ENCODE results near the gene GNAT3. TPM values are rescaled to one million over a fixed set of nuclear protein-coding genes. Genes with fewer than 3 reads are reported as not detected.

The GNAT3 gene
- total and polyA plus RNA-seq, 2 of the 8 experiments (the other 6 are each of a cell fraction or from before 2014, with no cell fraction given), result not detected

- TF ChIP-seq, protein P1, sequence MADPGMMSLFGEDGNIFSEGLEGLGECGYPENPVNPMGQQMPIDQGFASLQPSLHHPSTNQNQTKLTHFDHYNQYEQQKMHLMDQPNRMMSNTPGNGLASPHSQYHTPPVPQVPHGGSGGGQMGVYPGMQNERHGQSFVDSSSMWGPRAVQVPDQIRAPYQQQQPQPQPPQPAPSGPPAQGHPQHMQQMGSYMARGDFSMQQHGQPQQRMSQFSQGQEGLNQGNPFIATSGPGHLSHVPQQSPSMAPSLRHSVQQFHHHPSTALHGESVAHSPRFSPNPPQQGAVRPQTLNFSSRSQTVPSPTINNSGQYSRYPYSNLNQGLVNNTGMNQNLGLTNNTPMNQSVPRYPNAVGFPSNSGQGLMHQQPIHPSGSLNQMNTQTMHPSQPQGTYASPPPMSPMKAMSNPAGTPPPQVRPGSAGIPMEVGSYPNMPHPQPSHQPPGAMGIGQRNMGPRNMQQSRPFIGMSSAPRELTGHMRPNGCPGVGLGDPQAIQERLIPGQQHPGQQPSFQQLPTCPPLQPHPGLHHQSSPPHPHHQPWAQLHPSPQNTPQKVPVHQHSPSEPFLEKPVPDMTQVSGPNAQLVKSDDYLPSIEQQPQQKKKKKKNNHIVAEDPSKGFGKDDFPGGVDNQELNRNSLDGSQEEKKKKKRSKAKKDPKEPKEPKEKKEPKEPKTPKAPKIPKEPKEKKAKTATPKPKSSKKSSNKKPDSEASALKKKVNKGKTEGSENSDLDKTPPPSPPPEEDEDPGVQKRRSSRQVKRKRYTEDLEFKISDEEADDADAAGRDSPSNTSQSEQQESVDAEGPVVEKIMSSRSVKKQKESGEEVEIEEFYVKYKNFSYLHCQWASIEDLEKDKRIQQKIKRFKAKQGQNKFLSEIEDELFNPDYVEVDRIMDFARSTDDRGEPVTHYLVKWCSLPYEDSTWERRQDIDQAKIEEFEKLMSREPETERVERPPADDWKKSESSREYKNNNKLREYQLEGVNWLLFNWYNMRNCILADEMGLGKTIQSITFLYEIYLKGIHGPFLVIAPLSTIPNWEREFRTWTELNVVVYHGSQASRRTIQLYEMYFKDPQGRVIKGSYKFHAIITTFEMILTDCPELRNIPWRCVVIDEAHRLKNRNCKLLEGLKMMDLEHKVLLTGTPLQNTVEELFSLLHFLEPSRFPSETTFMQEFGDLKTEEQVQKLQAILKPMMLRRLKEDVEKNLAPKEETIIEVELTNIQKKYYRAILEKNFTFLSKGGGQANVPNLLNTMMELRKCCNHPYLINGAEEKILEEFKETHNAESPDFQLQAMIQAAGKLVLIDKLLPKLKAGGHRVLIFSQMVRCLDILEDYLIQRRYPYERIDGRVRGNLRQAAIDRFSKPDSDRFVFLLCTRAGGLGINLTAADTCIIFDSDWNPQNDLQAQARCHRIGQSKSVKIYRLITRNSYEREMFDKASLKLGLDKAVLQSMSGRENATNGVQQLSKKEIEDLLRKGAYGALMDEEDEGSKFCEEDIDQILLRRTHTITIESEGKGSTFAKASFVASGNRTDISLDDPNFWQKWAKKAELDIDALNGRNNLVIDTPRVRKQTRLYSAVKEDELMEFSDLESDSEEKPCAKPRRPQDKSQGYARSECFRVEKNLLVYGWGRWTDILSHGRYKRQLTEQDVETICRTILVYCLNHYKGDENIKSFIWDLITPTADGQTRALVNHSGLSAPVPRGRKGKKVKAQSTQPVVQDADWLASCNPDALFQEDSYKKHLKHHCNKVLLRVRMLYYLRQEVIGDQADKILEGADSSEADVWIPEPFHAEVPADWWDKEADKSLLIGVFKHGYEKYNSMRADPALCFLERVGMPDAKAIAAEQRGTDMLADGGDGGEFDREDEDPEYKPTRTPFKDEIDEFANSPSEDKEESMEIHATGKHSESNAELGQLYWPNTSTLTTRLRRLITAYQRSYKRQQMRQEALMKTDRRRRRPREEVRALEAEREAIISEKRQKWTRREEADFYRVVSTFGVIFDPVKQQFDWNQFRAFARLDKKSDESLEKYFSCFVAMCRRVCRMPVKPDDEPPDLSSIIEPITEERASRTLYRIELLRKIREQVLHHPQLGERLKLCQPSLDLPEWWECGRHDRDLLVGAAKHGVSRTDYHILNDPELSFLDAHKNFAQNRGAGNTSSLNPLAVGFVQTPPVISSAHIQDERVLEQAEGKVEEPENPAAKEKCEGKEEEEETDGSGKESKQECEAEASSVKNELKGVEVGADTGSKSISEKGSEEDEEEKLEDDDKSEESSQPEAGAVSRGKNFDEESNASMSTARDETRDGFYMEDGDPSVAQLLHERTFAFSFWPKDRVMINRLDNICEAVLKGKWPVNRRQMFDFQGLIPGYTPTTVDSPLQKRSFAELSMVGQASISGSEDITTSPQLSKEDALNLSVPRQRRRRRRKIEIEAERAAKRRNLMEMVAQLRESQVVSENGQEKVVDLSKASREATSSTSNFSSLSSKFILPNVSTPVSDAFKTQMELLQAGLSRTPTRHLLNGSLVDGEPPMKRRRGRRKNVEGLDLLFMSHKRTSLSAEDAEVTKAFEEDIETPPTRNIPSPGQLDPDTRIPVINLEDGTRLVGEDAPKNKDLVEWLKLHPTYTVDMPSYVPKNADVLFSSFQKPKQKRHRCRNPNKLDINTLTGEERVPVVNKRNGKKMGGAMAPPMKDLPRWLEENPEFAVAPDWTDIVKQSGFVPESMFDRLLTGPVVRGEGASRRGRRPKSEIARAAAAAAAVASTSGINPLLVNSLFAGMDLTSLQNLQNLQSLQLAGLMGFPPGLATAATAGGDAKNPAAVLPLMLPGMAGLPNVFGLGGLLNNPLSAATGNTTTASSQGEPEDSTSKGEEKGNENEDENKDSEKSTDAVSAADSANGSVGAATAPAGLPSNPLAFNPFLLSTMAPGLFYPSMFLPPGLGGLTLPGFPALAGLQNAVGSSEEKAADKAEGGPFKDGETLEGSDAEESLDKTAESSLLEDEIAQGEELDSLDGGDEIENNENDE (IDR thresholded peaks at IDR 0.05; ENCODE audit: insufficient replicate concordance, low read length), result no peak
- no peak for TF ChIP-seq SP4 (IDR thresholded peaks at IDR 0.05; ENCODE audit: low read length)
- TF ChIP-seq RAD21 (IDR thresholded peaks at IDR 0.05 in 1 of 2, conservative IDR thresholded peaks at IDR 0.05 in 1 of 2; ENCODE audit: low read depth in 2 of 2, low read length in 2 of 2), result no peak
- no peak for TF ChIP-seq YY1 (IDR thresholded peaks at IDR 0.05; ENCODE audit: low read depth, low read length)
- TF ChIP-seq TAF7 (optimal IDR thresholded peaks at IDR 0.05; ENCODE audit: borderline replicate concordance, low read depth, low read length), result no peak
- no peak for TF ChIP-seq TCF12 (IDR thresholded peaks at IDR 0.05; ENCODE audit: low read depth, low read length)
- no peak for TF ChIP-seq CEBPB (IDR thresholded peaks at IDR 0.05; ENCODE audit: low read depth, low read length)
- no peak for TF ChIP-seq MAFK (IDR thresholded peaks at IDR 0.05; ENCODE audit: low read depth, low read length)
Measured at GRCh38 chr7:80458822-80459725, 52.8 kb downstream of the GNAT3 start (continued).

Data from H1 (cell line).